A673 (cell line): ENCODE results near the gene MAP2. TPM values are rescaled to one million over a fixed set of nuclear protein-coding genes. Genes with fewer than 3 reads are reported as not detected.

Source experiments
- BruUV-seq: library from RNA; stranded (reverse); fragments of 400-500 nt; replicated peaks from 2 replicates; lab custom pipeline; 2021; lab: Mats Ljungman, UMichigan
- CTCF ChIA-PET: fragments of 300-600 bp; sonication (Branson Sonifier 250); formaldehyde crosslinking; loops from one replicate; lab custom pipeline; 2022; ENCODE audit warnings: antibody characterized with exemption; lab: Charles Lee
- POLR2A ChIA-PET: fragments of 300-600 bp; sonication (Branson Sonifier 250); formaldehyde crosslinking; loops from one replicate; lab custom pipeline; 2022; ENCODE audit warnings: antibody characterized with exemption; ENCODE audit not compliant: low non-redundant PET; lab: Charles Lee
- DNase-seq: peaks from one replicate; pipeline ENCODE4 v3.0.0-alpha.2; 2015; ENCODE audit warnings: low spot score
- H3K27ac ChIP-seq: fragments of 200-600 bp; sonication (generic); 2 replicates; pipeline ENCODE4 v1.5.1; 2016; ENCODE audit warnings: mixed run types, low read depth, mild to moderate bottlenecking, mixed read lengths, antibody characterized with exemption, low read length; ENCODE audit not compliant: poor library complexity, severe bottlenecking
- H3K27me3 ChIP-seq: fragments of 200-600 bp; sonication (generic); replicated peaks from 2 replicates; pipeline ENCODE4 v1.6.1; 2017; ENCODE audit warnings: mixed run types, low read depth, mild to moderate bottlenecking, mixed read lengths, antibody characterized with exemption, low read length; ENCODE audit not compliant: insufficient read depth, poor library complexity
- H3K36me3 ChIP-seq: fragments of 200-600 bp; sonication (generic); 2 replicates; pipeline ENCODE4 v1.6.1; 2016; ENCODE audit warnings: mixed run types, mild to moderate bottlenecking, mixed read lengths, antibody characterized with exemption, low read length; ENCODE audit not compliant: insufficient read depth, poor library complexity, severe bottlenecking
- H3K4me1 ChIP-seq: fragments of 200-600 bp; sonication (generic); 2 replicates; pipeline ENCODE4 v1.6.1; 2017; ENCODE audit warnings: mixed run types, mild to moderate bottlenecking, mixed read lengths, antibody characterized with exemption, low read length; ENCODE audit not compliant: insufficient read depth, poor library complexity, severe bottlenecking
- H3K4me3 ChIP-seq: fragments of 200-600 bp; sonication (generic); 2 replicates; pipeline ENCODE4 v1.5.1; 2016; ENCODE audit warnings: low read depth, mixed run types, mild to moderate bottlenecking, mixed read lengths, low read length; ENCODE audit not compliant: poor library complexity, severe bottlenecking
- H3K9me3 ChIP-seq: fragments of 200-600 bp; sonication (generic); 2 replicates; pipeline ENCODE4 v1.6.1; 2016; ENCODE audit warnings: mixed run types, low read depth, mild to moderate bottlenecking, mixed read lengths, antibody characterized with exemption, low read length; ENCODE audit not compliant: poor library complexity, severe bottlenecking
- EZH2 ChIP-seq: fragments of 200-600 bp; sonication (generic); IDR thresholded peaks from 2 replicates; pipeline ENCODE4 v1.6.1; 2017; ENCODE audit warnings: borderline replicate concordance, low read depth, mild to moderate bottlenecking, mixed read lengths, antibody characterized with exemption, low read length; ENCODE audit not compliant: poor library complexity, severe bottlenecking
- intact Hi-C: fragments of 100-400 bp; cut with micrococcal nuclease; formaldehyde crosslinking; loops from one replicate; pipeline ENCODE4 v1.10.0; 2022; ENCODE audit not compliant: unreplicated experiment
- total RNA-seq: library from RNA; stranded (reverse); gene quantifications from 2 replicates; pipeline ENCODE4 v1.2.3, GENCODE V29; 2021
- TF ChIP-seq, protein P1 (sequence below): fragments of 300-800, 200-600 bp; sonication (generic); conservative IDR thresholded peaks from 2 replicates; pipeline ENCODE4 v1.5.1; 2017; ENCODE audit warnings: low read depth, mild to moderate bottlenecking, antibody characterized with exemption, low read length, moderate library complexity, mixed read lengths

MAP2 gene
- total RNA-seq, 1 experiment from 2014 or later, result 1.7 TPM

- no peak overlapping the region for H3K27ac ChIP-seq
Observed at GRCh38 chr2:209772290-209772685, 348.4 kb downstream of the MAP2 start.

GRCh38 chr2:209773377-209773776 lies 349.5 kb downstream of the MAP2 start:
- no peaks in the 10 kb centered on the region for H3K9me3 ChIP-seq
- H3K27ac ChIP-seq, result no peak overlapping the region
- POLR2A ChIA-PET, result no interaction called here
- BruUV-seq, result no TSS peak
- H3K27me3 ChIP-seq, result peaks cover 79% of the 10 kb centered on the region
- H3K36me3 ChIP-seq, result no peaks in the 10 kb centered on the region
- no peak for TF ChIP-seq EZH2
- TF ChIP-seq, protein P1, sequence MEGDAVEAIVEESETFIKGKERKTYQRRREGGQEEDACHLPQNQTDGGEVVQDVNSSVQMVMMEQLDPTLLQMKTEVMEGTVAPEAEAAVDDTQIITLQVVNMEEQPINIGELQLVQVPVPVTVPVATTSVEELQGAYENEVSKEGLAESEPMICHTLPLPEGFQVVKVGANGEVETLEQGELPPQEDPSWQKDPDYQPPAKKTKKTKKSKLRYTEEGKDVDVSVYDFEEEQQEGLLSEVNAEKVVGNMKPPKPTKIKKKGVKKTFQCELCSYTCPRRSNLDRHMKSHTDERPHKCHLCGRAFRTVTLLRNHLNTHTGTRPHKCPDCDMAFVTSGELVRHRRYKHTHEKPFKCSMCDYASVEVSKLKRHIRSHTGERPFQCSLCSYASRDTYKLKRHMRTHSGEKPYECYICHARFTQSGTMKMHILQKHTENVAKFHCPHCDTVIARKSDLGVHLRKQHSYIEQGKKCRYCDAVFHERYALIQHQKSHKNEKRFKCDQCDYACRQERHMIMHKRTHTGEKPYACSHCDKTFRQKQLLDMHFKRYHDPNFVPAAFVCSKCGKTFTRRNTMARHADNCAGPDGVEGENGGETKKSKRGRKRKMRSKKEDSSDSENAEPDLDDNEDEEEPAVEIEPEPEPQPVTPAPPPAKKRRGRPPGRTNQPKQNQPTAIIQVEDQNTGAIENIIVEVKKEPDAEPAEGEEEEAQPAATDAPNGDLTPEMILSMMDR, result no peak
- no peaks in the 10 kb centered on the region for H3K4me1 ChIP-seq
- intact Hi-C loops, result no loop called here
- CTCF ChIA-PET, result no interaction called here
- H3K4me3 ChIP-seq, result no peak overlapping the region
- no peak for DNase-seq

More at GRCh38 chr2:209772290-209772685, 348.4 kb downstream of the MAP2 start:
- ChIA-PET POLR2A (no interaction called here), CTCF (no interaction called here)
- Histone ChIP-seq H3K36me3 (no peaks in the 10 kb centered on the region), H3K4me3 (peak overlapping the region; percentile 34), H3K4me1 (no peaks in the 10 kb centered on the region), H3K9me3 (no peaks in the 10 kb centered on the region), H3K27me3 (peaks cover 81% of the 10 kb centered on the region)
- no peak for DNase-seq
- TF ChIP-seq, protein P1, result no peak
- no peak for TF ChIP-seq EZH2
- no TSS peak for BruUV-seq
- intact Hi-C loops, result no loop called here
